K562 (cell line): Measurements from ENCODE around the gene ENO2. TPM values are rescaled to one million over a fixed set of nuclear protein-coding genes. Genes with fewer than 3 reads are reported as not detected.
A peak's percentile ranks its signal among the peaks of the same experiment; 100 is the strongest.

Experiments
- ASH1L ChIP-seq: fragments of 450-650 bp; IDR thresholded peaks from 2 replicates; pipeline ENCODE4 v1.6.1; 2018; ENCODE audit warnings: borderline replicate concordance, mild to moderate bottlenecking, low read depth; ENCODE audit not compliant: partially characterized antibody
- CCAR2 ChIP-seq: fragments of 200-400 bp; formaldehyde crosslinking; IDR thresholded peaks from 2 replicates; pipeline ENCODE4 v1.6.1; 2017; ENCODE audit warnings: mild to moderate bottlenecking, low read depth, low read length
- ESRRA ChIP-seq: fragments of 450-650 bp; IDR thresholded peaks from 2 replicates; pipeline ENCODE4 v1.6.1; 2014; ENCODE audit warnings: low read depth, mild to moderate bottlenecking, moderate library complexity, borderline replicate concordance
- GATA2 ChIP-seq: sonication (generic); formaldehyde crosslinking; IDR thresholded peaks from 2 replicates; pipeline ENCODE4 v1.4.0; 2020; ENCODE audit warnings: mild to moderate bottlenecking, missing genetic modification reagents
- MCM2 ChIP-seq: fragments of 450-650 bp; IDR thresholded peaks from 2 replicates; pipeline ENCODE4 v1.6.1; 2017; ENCODE audit warnings: low read depth, mild to moderate bottlenecking
- MTF1 ChIP-seq: fragments of 250-450 bp; sonication (Bioruptor Pico); IDR thresholded peaks from 2 replicates; pipeline ENCODE4 v1.9.0; 2021; ENCODE audit warnings: moderate library complexity, mild to moderate bottlenecking, inconsistent platforms, borderline replicate concordance
- NR1H2 ChIP-seq: sonication (generic); formaldehyde crosslinking; IDR thresholded peaks from 2 replicates; pipeline ENCODE4 v1.4.0; 2020; ENCODE audit warnings: mild to moderate bottlenecking, missing genetic modification reagents
- PHF20 ChIP-seq: fragments of 450-650 bp; IDR thresholded peaks from 2 replicates; pipeline ENCODE4 v1.6.1; 2018; ENCODE audit not compliant: partially characterized antibody
- RBM17 ChIP-seq: fragments of 200-400 bp; formaldehyde crosslinking; IDR thresholded peaks from 2 replicates; pipeline ENCODE4 v1.6.1; 2017; ENCODE audit warnings: low read depth, mild to moderate bottlenecking, low read length, borderline replicate concordance
- SMC3 ChIP-seq: conservative IDR thresholded peaks from 2 replicates; pipeline ENCODE4 v1.6.1; 2011; ENCODE audit warnings: low read depth, low read length, improper control_type of control experiment; ENCODE audit not compliant: insufficient read depth
- U2AF2 ChIP-seq: fragments of 200-400 bp; formaldehyde crosslinking; optimal IDR thresholded peaks from 2 replicates; pipeline ENCODE3; 2017; ENCODE audit warnings: low read depth, mild to moderate bottlenecking, low read length
- ZFP36 ChIP-seq: fragments of 150-350 bp; IDR thresholded peaks from 2 replicates; pipeline ENCODE4 v1.6.1; 2018; ENCODE audit warnings: low read length, low read depth; ENCODE audit not compliant: partially characterized antibody
- ZKSCAN1 ChIP-seq: fragments of 150-350 bp; IDR thresholded peaks from 2 replicates; pipeline ENCODE4 v1.6.1; 2016; ENCODE audit warnings: low read depth, low read length
- ZNF695 ChIP-seq: fragments of 450-650 bp; formaldehyde crosslinking; IDR thresholded peaks from 2 replicates; pipeline ENCODE4 v1.4.0; 2020; ENCODE audit warnings: mild to moderate bottlenecking, moderate library complexity
- ZNF699 ChIP-seq: fragments of 250-450 bp; sonication (Bioruptor Pico); IDR thresholded peaks from 2 replicates; pipeline ENCODE4 v1.8.0; 2021; ENCODE audit warnings: mild to moderate bottlenecking, moderate library complexity; ENCODE audit not compliant: insufficient replicate concordance
- ZNF766 ChIP-seq: fragments of 200-800 bp; sonication (Bioruptor generic); conservative IDR thresholded peaks from 2 replicates; pipeline ENCODE4 v1.6.1; 2016; ENCODE audit warnings: missing genetic modification characterization, missing compliant biosample characterization
- polyA plus RNA-seq, 8 experiments: library from polyadenylated mRNA; depleted of rRNA in 4 of 8; stranded (reverse) in 5 of 8; unstranded in 3 of 8; fragments of >200 nt; fragmentation: Nextera tagmentation in 2 of 8; fragmentation: Illumina TruSeq in 1 of 8; extraction: Ambion mirVana in 2 of 8; extraction: Trizol in 1 of 8; gene quantifications; 2 replicates each; pipeline versions ENCODE4 v1.2.1 to v1.2.3, GENCODE V29; 2011 to 2014; ENCODE audit warnings: inconsistent platforms in 1 of 8, missing spikeins in 1 of 8
- total RNA-seq, 7 experiments: library from RNA; depleted of rRNA in 6 of 7; stranded (reverse); fragments of >200 nt in 6 of 7; fragmentation: Illumina TruSeq in 2 of 7; extraction: Trizol in 2 of 7; gene quantifications; 2 replicates each; pipeline versions ENCODE4 v1.2.1 to v1.2.3, GENCODE V29; 2011 to 2021; ENCODE audit warnings: low replicate concordance in 1 of 7
- TF ChIP-seq, protein P1 (sequence below): fragments of 450-650 bp; IDR thresholded peaks from 2 replicates; pipeline ENCODE4 v1.6.1; 2018; ENCODE audit not compliant: partially characterized antibody
- TF ChIP-seq, protein P2 (sequence below): fragments of 450-650 bp; IDR thresholded peaks from 2 replicates; pipeline ENCODE4 v1.6.1; 2017; ENCODE audit warnings: antibody characterized with exemption, mild to moderate bottlenecking
- TF ChIP-seq, protein P3 (sequence below): sonication (generic); formaldehyde crosslinking; IDR thresholded peaks from 2 replicates; pipeline ENCODE4 v1.8.1; 2023; ENCODE audit warnings: mild to moderate bottlenecking, missing genetic modification reagents, moderate library complexity

ENO2 gene
- total and polyA plus RNA-seq, 9 of the 15 experiments (the other 6 are each of a cell fraction or from before 2014, with no cell fraction given): 10.9 to 43.3 (median 21.0) TPM

DNA sequence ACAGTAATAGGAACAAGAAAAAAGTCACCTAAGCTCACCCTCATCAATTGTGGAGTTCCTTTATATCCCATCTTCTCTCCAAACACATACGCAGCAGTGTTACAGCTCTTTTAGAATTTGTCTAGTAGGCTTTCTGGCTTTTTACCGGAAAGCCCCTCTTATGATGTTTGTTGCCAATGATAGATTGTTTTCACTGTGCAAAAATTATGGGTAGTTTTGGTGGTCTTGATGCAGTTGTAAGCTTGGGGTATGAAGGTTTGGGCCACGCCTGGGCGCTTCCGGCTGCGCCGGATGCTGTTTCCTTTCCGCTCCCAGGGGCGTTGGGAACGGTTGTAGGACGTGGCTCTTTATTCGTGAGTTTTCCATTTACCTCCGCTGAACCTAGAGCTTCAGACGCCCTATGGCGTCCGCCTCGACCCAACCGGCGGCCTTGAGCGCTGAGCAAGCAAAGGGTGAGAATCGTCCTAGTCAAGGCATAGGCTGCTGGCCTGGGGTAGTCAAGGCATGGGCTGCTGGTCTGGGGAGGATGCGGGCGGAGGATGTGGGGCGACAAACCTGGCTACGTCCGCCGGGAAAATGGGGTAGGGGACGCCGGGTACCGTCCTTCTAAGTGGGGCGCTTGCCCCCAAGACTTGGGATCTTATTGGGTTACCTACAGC, 29.5 kb downstream of the ENO2 start, which contains the start of the genes C12orf57 and RNU7-1 (continued):
- no peak for TF ChIP-seq RBM17
- TF ChIP-seq ZKSCAN1: peak; percentile 13
- peak; percentile 55 for TF ChIP-seq ASH1L
- peak; percentile 96 for TF ChIP-seq ZNF695 (CRISPR knock-in tag)
- TF ChIP-seq SMC3: no peak
- TF ChIP-seq MTF1 (CRISPR knock-in tag): no peak
- TF ChIP-seq MCM2: no peak
- TF ChIP-seq CCAR2: no peak
- TF ChIP-seq, protein P1, sequence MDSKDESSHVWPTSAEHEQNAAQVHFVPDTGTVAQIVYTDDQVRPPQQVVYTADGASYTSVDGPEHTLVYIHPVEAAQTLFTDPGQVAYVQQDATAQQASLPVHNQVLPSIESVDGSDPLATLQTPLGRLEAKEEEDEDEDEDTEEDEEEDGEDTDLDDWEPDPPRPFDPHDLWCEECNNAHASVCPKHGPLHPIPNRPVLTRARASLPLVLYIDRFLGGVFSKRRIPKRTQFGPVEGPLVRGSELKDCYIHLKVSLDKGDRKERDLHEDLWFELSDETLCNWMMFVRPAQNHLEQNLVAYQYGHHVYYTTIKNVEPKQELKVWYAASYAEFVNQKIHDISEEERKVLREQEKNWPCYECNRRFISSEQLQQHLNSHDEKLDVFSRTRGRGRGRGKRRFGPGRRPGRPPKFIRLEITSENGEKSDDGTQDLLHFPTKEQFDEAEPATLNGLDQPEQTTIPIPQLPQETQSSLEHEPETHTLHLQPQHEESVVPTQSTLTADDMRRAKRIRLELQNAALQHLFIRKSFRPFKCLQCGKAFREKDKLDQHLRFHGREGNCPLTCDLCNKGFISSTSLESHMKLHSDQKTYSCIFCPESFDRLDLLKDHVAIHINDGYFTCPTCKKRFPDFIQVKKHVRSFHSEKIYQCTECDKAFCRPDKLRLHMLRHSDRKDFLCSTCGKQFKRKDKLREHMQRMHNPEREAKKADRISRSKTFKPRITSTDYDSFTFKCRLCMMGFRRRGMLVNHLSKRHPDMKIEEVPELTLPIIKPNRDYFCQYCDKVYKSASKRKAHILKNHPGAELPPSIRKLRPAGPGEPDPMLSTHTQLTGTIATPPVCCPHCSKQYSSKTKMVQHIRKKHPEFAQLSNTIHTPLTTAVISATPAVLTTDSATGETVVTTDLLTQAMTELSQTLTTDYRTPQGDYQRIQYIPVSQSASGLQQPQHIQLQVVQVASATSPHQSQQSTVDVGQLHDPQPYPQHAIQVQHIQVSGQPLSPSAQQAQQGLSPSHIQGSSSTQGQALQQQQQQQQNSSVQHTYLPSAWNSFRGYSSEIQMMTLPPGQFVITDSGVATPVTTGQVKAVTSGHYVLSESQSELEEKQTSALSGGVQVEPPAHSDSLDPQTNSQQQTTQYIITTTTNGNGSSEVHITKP: no peak
- no peak for TF ChIP-seq GATA2 (CRISPR knock-in tag)
- TF ChIP-seq U2AF2: no peak
- TF ChIP-seq, protein P2, sequence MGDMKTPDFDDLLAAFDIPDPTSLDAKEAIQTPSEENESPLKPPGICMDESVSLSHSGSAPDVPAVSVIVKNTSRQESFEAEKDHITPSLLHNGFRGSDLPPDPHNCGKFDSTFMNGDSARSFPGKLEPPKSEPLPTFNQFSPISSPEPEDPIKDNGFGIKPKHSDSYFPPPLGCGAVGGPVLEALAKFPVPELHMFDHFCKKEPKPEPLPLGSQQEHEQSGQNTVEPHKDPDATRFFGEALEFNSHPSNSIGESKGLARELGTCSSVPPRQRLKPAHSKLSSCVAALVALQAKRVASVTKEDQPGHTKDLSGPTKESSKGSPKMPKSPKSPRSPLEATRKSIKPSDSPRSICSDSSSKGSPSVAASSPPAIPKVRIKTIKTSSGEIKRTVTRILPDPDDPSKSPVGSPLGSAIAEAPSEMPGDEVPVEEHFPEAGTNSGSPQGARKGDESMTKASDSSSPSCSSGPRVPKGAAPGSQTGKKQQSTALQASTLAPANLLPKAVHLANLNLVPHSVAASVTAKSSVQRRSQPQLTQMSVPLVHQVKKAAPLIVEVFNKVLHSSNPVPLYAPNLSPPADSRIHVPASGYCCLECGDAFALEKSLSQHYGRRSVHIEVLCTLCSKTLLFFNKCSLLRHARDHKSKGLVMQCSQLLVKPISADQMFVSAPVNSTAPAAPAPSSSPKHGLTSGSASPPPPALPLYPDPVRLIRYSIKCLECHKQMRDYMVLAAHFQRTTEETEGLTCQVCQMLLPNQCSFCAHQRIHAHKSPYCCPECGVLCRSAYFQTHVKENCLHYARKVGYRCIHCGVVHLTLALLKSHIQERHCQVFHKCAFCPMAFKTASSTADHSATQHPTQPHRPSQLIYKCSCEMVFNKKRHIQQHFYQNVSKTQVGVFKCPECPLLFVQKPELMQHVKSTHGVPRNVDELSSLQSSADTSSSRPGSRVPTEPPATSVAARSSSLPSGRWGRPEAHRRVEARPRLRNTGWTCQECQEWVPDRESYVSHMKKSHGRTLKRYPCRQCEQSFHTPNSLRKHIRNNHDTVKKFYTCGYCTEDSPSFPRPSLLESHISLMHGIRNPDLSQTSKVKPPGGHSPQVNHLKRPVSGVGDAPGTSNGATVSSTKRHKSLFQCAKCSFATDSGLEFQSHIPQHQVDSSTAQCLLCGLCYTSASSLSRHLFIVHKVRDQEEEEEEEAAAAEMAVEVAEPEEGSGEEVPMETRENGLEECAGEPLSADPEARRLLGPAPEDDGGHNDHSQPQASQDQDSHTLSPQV: no peak; the same call in 1 of the 2 replicates
- TF ChIP-seq NR1H2: no peak
- TF ChIP-seq ESRRA: peak; percentile 34; the same call in 1 of the 2 replicates
- no peak for TF ChIP-seq PHF20
- no peak for TF ChIP-seq ZNF766 (CRISPR knock-in tag)
- TF ChIP-seq, protein P3, sequence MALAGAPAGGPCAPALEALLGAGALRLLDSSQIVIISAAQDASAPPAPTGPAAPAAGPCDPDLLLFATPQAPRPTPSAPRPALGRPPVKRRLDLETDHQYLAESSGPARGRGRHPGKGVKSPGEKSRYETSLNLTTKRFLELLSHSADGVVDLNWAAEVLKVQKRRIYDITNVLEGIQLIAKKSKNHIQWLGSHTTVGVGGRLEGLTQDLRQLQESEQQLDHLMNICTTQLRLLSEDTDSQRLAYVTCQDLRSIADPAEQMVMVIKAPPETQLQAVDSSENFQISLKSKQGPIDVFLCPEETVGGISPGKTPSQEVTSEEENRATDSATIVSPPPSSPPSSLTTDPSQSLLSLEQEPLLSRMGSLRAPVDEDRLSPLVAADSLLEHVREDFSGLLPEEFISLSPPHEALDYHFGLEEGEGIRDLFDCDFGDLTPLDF (CRISPR knock-in tag): no peak
- no peak for TF ChIP-seq ZFP36
- TF ChIP-seq ZNF699: no peak
